Measurements from ENCODE around the gene CTSF. TPM values are rescaled to one million over a fixed set of nuclear protein-coding genes. Genes with fewer than 3 reads are reported as not detected.
"Not testable (repeated sequence)": the region's sequence is repeated elsewhere in the genome, so short reads cannot be mapped to it uniquely, and the experiment has no call there.

CTSF gene
- total RNA-seq, 1 donor from 2014 or later = 13.4 TPM

DNA sequence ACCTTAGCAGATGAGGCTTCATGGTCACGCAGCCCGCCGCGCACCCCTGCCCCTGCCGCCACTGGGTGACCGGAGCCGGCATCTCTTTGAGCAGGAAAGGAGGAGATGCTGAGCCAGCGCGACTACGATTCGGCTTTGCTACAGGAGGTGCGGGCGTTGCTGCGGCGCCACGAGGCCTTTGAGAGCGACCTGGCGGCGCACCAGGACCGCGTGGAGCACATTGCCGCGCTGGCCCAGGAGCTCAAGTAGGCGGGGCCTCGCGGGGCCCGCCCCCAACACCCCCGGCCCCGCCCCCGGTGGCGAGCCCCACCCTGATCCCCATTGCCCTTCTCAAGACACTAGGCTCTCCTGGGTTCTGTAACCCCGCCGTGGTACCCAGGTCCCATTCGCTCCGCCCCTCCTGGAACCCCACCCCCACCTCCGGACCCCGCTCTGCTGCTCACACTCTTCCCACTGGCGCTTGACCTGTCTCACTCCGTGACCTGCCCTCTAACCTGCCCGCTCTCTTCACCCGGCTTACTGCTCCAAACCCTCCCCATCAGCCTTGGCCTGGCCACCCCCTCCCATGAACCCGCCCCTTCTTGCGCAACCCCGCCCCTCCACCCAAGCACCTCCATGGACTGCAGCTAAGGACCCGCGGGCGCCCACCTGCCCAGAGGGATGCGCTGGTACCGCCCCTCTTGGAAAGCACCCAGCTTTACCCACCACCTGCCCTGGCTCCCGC is 9.1 kb downstream of the CTSF start:
- DNase-seq (ENCODE audit: low read depth in 2 of 2) = peak in 1 of 2 donors; percentile 18

DNA sequence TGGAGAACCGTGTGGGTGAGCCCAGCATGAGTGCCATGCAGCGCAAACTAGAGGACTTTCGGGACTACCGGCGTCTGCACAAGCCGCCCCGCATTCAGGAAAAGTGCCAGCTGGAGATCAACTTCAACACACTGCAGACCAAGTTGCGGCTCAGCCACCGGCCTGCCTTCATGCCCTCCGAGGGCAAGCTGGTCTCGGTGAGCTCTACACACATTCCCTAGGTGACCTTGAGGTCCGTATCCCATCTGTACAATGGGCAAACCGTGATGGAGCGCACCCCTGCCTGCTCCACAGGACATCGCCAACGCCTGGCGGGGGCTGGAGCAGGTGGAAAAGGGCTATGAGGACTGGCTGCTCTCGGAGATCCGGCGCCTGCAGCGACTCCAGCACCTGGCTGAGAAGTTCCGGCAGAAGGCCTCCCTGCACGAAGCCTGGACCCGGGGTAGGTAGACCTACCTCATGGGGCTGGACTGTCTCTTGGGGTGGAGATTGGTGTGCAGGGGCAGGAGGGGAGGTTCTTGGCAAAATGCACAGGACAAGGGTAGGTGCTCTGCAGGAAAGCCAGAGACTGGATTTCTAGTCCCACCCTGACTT is 10.6 kb downstream of the CTSF start:
- DNase-seq (ENCODE audit: low read depth in 2 of 2) = no peak

DNA sequence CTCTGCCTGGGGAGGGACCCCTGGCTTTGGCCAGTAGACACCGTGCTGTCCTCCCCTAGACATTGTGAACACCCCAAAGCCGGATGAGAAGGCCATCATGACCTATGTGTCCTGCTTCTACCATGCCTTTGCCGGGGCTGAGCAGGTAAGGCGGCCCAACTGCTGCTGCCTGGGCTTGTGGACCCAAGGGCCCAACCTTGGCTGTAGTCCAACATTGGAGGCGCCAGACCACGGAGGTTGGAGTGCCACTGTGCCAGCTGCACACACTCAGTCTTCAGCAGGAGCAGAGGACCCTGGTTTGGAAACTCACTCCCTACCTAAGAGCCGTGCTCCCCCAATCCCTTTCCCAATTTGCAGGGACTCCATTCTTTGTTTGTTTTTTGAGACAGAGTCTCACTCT is 12.3 kb downstream of the CTSF start:
- no peak for DNase-seq (ENCODE audit: low read depth in 2 of 2)

DNA sequence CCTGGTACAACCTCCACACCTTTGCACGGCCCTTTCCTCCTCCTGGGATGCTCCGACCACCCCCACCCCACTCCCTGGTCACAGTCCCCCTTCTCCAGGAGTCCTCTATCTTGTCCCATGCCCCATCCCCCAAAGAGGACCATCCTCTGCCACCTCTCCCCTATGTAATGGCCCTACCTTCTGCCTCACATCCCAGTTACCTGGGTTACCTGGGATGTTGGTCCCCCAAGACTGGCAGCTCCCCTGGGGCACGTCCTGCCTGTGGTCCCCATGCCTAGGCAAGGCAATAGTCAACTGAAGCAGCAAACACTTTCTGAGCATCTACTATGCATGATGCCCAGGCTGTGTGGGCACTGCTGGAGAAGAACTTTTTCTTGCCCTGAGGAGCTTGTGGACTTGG is 13.0 kb downstream of the CTSF start:
- no peak for DNase-seq (ENCODE audit: low read depth in 2 of 2)

DNA sequence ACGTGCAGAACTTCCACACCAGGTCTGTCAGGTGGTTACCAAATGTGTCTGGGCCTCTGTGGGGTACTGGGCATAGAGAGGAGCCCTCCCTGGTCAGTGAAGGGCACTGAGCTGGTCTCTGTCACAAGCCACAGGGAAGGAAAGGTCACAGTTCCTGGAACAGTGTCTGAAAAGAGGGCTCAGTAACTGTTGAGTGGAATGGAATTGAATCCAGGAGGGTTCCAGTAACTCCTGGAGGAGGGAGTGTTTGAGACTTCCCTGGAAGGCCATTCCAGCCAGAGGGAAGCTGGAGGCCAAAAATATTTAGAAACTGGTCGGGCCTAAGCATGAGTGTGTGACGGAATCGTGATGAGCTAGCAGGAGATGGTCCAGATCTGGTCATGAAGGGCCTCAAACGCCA is 13.8 kb downstream of the CTSF start:
- no peak for DNase-seq (ENCODE audit: low read depth in 2 of 2)

DNA sequence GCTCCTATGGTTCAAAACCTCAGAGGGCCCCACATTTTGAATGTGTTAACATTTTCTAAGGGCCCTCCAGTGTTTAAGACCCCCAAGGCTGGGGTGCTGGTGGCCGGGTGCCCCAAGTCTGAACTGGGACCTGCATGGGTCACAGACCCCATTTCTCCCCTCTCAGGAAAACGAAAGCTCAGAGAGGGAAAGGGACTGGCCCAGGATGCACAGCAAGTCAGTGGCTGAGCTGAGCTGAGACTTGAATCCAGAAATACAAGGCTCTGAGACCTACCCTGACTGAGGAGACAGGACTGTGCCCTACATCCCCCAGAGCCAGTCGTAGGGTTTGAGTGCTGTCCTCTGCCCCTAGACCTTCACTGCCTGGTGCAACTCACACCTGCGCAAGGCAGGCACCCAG is 17.5 kb downstream of the CTSF start:
- DNase-seq (ENCODE audit: low read depth in 2 of 2) = no peak

DNA sequence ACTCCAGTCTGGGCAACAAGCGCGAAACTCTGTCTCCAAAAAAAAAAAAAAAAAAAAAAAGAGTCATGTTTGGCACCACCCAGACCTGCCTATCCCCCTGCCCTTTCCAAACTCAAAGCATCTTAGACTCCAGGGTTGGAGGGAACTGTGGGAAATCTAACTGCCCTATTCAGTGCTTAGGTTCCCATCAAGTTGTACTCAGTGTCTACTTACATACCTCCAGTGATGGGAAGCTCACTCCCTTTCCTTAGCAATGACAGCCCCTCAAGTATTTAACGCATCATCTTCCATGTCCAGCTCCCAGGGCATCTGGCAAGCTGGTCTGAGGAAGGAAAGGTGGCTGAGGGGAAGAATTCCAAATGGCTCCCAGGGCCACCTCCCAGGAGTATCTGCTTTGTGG is 18.7 kb downstream of the CTSF start:
- no peak for DNase-seq (ENCODE audit: low read depth in 2 of 2)

DNA sequence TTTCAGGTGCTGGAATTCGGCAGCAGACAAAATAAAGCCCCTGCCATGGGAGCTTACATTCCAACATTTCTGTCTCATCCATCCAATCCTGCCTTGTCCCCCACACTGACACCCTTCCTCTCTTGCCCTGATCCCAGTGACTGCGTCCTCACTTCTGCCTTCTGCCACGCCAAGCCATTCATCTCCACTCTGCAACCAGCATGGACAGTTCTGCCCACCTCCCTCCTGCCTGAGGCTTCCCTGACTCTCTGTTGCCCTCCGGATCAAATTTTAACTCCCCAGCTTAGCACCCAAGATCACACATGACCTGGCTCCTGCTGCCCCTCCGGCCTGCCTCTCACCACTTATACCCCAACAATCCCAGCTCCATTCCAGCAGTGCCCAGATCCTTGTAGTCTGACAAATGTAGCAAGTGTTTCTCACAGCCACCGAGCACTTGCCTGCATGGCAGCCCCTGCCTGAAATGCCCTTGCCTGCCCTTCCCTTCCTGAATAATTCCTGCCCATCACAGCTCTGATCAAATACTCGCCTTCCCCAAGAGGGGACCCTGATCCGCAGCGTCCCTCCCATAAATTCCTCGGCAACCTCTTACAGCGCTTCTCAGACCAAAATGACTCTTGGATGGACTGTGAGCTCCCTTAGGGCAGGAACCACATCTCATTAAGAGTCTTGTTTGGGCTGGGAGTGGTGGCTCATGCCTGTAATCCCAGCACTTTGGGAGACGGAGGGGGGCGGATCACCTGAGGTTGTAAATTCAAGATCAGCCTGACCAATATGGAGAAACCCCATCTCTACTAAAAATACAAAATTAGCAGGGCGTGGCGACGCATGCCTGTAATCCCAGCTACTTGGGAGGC is 19.4 kb downstream of the CTSF start:
- DNase-seq (ENCODE audit: low read depth in 2 of 2) = no peak

DNA sequence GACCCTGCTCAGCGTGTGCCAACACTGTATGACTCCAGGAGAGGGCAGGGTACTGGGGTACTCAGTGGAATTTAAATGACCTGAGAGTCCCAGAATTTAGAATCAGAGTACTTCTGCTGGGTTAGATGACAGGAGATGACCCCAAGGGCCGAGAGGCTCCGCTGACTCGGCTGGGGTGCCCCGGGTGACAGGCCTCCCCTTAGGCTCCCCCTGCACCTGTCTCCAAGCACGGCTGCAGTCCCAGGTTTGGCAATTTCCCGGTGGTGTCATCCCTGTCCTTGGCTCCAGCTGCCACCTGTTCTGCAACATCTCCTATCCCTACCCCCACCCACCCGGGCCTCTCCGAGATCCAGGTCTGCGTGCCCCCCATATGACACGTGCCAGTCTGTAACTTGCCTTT is 20.4 kb downstream of the CTSF start:
- no peak for DNase-seq (ENCODE audit: low read depth in 2 of 2)

DNA sequence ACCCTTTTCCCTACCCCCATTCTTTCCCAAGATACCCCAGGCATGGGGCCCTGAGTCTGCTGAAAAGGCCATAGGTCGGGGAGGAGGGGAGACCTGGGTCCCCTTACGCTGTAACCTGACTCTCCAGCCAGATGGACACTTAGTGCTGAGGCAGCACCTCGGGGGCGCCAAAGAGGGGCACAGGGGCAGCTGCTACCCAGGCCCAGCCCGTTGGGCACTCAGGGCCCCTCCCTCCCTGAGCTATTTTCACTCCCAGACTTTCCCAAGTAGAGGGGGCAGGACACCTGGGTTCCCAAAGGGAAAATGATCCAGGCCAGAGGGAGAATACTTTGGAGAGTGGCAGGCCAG is 20.8 kb downstream of the CTSF start:
- no peak for DNase-seq (ENCODE audit: low read depth in 2 of 2)

DNA sequence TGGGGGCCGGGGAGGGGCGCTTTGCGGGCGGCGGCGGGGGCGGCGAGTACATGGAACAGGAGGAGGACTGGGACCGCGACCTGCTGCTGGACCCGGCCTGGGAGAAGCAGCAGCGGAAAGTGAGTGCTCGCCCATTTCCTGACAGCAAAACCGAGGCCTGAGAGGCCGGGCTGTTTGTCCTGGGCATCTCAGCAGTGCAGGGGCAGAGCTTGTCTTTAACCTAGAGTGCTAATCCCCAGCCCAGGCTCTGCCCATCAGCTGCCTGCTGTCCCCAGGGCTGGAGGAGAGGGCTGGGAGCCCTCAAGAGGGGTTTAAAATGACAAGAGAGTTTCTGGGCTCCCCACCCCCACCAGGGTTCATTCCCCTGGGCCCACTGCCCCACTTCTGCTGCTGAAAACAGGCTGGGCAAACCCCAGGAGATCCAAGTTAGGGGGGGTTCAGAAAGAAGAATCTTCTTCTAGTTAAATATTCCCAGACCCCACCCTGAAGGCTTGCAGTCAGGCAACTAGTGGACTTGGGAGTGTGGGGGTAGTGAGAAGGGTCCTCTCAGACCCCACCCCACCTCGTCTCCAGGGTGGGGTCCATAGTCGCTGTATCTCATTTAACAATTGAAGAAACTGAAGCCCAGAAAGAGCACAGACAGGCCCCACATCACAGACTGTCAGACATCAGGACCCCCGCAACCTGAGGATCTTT is 21.3 kb downstream of the CTSF start:
- DNase-seq (ENCODE audit: low read depth in 2 of 2) = no peak

DNA sequence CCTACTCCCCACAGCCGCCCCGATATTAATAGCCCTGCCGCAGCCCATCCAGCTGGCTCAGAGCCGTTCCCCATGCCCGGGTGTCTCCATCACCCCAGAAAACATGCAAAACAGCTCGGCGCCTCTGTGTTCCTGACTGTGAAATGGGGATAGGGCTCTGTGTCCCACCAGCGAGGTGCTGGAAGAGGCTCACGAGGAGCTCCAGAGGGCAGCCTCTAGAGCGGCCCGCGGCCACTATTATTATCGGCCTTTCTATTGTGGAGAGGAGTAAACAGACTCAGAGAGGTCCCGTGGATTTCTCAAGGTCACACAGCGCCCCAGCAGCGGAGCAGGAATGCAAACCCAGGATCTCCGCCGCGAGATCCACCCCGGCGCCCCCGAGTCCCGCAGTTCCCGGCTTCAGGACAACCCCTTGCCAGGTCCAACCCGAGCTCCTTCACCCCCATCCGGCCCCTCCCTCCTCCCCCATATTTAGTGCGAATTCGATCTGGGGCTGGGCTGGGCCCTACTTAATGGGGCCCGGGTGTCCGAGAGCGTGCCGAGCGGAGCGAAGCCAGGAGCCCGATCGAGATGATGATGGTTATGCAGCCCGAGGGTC is 21.9 kb downstream of the CTSF start, which contains the start of gene ACTN3:
ACTN3 (plus strand) TSS at position 536 of the 598 bp plus-strand sequence; CDS start at position 571, 35 bp downstream.
- peak in 1 of 2 donors; percentile 22 for DNase-seq (ENCODE audit: low read depth in 2 of 2)

DNA sequence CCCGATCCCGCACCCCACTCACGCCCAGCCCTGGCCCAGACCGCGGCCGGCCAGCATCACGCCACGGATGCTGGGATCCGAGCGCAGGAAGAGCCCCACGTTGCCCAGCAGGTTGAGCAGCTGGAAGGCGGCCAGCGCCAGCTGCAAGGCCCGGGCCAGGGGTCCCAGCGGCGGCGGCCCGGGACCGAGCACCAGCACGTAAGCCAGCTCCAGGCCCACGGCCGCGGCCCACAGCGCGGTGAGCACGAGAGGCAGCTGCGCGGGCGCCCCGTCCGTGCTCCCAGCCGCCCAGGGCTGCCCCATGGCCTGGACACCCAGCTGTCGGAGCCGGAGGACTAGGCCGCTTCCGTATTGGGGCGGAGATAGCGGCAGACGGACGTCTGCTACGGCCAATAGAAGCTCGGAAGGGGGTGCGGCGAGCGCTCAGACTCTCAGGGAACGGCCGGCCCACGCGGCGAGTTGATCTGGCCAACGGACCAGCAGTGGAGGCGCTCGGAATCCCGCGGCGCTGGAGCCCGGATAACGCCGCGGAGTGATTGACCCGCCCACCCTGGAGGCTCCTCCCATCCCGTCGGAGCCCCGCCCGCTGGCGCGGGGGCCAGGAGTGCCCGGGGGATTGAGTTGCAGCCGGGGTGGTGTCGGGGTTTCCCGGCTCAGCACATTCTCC is 22.6 kb downstream of the CTSF start, which contains the start of gene ZDHHC24:
ZDHHC24 (minus strand) TSS at position 348 of the 667 bp plus-strand sequence; CDS start at position 303, 45 bp downstream.
- peak; percentile 92 to 98 for DNase-seq (ENCODE audit: low read depth in 2 of 2)

DNA sequence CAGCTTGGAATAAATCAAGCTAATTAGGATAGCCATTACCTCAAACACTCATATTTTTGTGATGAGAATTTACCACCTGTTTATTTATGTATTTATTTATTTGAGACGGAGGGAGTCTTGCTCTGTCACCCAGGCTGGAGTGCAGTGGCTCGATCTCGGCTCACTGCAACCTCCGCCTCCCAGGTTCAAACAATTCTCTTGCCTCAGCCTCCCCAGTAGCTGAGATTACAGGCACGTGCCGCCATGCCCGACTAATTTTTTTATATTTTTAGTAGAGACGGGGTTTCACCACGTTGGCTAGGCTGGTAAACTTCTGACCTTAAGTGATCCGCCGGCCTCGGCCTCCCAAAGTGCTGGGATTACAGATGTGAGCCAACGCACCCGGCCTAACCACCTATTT is 23.5 kb downstream of the CTSF start:
- DNase-seq (ENCODE audit: low read depth in 2 of 2) = not testable (repeated sequence)

DNA sequence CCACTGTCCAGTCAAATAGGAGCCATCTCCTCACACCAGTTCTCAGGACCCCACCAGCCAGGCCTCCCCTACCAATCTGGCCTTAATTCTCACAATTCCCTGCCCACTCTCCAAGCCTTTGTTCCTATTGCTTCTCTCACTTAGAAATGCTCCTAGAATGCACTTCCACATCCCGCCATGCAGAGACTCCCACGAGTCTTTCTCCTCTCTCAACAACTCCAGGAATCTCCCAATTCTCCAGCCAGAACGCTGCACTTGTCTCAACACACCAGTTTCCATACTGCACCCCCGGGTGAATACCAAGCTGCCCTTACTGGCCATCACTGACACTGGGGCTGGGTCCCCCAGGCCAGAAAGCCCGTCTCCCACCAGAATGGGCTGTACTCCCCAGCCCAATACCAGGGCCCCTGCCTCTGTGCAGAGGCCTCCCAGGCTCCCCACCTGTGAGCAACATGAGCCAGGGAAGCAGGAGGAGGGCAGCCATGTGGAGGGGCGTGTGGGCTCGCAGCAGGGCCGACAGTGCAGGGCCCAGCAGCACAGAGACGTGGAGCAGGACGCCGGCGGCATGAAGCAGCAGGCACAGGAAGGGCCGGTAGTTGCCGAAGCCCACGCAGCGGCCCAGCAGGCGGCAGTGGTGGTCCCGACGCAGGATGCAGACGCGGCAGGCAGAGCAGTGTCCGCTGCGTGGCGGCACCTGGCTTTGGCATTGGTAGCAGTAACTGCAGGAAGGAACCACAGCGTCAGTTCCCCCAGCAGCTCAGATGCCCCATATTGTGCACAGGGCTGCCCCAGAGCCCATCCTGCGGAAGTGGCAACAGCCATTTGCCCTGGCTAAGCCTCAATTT is 24.9 kb downstream of the CTSF start:
- peak; percentile 86 to 93 for DNase-seq (ENCODE audit: low read depth in 2 of 2)

DNA sequence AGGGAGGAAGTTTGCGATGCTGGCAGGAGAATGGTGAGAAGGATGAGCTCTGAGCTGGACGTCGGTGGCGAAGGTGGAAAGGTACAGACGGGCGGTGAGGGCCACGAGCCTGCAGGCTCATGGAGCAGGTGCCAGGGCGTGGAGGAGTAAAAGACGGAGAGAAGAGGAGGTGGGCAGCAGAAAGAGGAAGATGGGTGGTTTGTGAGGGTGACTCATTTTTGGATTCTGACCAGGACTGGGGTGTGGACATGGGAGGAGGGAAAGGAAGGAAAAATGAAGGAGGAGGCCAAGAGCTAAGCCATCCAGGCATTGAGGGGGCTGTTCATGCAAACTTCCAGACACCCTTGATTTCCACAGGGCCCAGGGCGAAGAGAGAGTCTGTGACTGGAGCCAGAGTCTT is 26.0 kb downstream of the CTSF start:
- DNase-seq (ENCODE audit: low read depth in 2 of 2) = no peak

DNA sequence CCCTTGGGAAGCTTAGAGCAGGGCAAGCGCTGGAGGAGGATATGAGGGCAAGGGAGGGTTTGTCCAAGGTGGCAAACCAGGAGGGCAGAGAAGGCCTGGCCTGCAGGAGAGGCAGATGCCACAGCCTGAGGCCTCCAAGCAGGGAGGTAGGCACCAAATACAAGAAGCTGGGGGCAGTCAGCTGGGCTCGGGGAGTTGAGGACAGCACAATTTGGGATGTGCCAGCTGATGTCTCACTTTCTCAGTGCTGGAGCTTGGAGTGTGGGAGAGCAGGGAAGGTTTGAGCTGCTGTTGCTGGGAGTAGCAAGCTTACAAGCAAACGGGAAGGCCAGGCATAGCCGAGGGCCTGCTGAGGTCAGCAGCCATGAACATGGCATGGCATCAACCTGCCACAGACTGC is 26.5 kb downstream of the CTSF start:
- DNase-seq (ENCODE audit: low read depth in 2 of 2) = no peak

DNA sequence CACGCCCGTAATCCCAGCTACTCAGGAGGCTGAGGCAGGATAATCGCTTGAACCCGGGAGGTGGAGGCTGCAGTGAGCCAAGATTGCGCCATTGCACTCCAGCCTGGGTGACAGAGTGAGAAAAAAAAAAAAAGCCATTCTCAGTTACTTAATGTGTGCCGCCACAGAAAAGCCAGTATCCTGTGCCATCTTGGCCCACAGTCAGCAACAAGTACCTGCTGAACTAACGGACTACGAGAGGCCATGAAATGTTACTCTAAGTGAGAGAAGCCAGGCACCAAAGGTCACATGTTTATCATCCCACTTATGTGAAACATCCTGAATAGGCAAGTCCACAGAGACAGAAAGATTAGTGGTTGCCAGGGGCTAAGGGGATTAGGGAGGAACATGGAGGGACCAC is 27.8 kb downstream of the CTSF start:
- not testable (repeated sequence) for DNase-seq (ENCODE audit: low read depth in 2 of 2)

DNA sequence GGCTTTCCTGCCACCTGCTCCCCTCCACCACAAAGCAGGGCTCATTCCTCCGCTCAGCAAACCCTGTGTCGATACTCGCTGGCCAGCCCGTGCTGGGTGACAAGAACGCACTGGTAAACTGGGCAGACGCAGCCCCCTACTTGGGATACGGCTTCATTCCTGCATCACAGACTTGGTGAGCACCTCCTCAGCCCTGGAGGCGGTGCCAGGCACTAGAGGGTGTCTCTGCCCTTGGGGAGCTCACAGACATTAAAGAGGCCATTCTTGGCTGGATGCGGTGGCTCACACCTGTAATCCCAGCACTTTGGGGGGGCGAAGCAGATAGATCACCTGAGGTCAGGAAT is 28.6 kb downstream of the CTSF start:
- no peak for DNase-seq (ENCODE audit: low read depth in 2 of 2)
